Measurements from ENCODE around the gene SRSF9. TPM values are rescaled to one million over a fixed set of nuclear protein-coding genes. Genes with fewer than 3 reads are reported as not detected.

SRSF9 gene
- total and polyA plus RNA-seq, 8 donors = 41.1 to 218 (median 102) TPM

DNA sequence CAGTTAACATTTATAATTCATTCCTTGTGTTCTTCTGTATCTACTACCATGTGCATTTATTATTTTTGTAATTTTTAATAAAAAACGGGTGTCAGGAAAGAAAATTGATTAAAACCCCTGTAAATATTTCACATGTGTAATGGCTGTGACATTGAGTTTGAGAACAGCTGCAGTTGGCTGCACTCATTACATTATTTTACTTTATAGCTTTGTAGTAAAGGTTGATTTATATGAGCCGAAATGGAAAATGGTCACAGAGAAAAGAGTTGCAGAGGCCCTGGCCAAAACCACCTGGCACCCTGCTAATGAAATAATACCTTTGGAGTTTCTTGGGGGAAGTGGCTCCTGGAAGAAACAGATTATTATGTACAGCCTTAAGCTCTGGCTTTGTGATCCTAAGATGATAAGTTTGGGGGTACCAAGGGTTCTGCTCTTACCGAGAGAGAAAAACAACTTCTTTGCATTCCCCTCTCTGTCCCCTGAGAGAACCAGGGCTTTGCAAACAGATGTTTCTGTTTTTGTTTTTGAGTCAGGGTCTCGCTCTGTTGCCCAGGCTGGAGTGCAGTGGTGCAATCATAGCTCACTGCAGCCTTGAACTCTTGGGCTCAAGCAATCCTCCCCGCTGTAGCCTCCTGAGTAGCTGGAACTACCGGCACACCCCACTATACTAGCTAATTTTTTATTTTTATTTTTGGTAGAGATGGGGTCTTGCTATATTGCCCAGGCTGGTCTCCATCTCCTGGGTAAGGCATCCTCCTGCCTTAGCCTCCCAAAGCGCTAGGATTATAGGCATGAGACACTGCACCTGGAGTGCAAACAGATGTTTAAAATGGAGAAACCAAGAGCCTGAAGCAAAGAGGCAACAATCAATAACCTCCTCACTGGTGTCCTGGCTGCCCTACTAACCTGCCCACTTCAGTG is 16.7 kb upstream of the SRSF9 start:
- Histone ChIP-seq H3K27me3 (no peaks in the 10 kb centered on the region), H3K9me3 (no peaks in the 10 kb centered on the region), H3K36me3 (peaks cover 0 to 27% (median 17%) of the 10 kb centered on the region in 4 donors), H3K4me1 (no peaks in the 10 kb centered on the region), H3K4me3 (no peak overlapping the region), H3K27ac (no peak overlapping the region)
- WGBS, 5 donors = 88 to 94% (median 89%) methylated on average over 7 of the region's 7 CpGs
- no peak for TF ChIP-seq POLR2A (IDR thresholded peaks at IDR 0.05)
- no peak for TF ChIP-seq EP300 (IDR thresholded peaks at IDR 0.05)
- TF ChIP-seq, protein P1, sequence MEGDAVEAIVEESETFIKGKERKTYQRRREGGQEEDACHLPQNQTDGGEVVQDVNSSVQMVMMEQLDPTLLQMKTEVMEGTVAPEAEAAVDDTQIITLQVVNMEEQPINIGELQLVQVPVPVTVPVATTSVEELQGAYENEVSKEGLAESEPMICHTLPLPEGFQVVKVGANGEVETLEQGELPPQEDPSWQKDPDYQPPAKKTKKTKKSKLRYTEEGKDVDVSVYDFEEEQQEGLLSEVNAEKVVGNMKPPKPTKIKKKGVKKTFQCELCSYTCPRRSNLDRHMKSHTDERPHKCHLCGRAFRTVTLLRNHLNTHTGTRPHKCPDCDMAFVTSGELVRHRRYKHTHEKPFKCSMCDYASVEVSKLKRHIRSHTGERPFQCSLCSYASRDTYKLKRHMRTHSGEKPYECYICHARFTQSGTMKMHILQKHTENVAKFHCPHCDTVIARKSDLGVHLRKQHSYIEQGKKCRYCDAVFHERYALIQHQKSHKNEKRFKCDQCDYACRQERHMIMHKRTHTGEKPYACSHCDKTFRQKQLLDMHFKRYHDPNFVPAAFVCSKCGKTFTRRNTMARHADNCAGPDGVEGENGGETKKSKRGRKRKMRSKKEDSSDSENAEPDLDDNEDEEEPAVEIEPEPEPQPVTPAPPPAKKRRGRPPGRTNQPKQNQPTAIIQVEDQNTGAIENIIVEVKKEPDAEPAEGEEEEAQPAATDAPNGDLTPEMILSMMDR (IDR thresholded peaks at IDR 0.05) = no peak
- TF ChIP-seq POLR2AphosphoS5 (IDR thresholded peaks at IDR 0.05) = no peak
- no peak for DNase-seq
- intact Hi-C loops (cut with DNase I; ENCODE audit: low total_unique reads) = no loop called here

DNA sequence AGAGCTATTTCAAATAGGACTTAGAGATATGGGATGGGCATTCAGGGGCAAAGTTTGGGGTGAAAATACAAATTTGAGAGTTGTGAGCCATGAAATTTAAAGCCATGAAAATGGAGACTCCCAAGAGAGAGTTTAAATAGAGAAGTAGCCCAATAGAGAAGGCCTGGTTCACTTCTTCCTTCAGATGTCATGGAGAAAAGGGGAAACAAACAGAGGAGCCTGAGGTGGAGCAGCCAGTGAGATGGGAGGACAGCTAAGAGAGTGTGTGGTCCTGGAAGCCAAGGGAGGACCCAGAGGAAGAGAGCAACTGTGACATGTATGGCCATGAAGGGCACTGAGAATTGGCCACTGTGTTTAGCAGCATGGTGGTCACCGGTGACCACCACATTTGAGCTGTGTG is 14.1 kb upstream of the SRSF9 start:
- Histone ChIP-seq H3K9me3 (no peaks in the 10 kb centered on the region), H3K36me3 (peaks cover 0 to 14% (median 6%) of the 10 kb centered on the region in 4 donors), H3K4me1 (no peaks in the 10 kb centered on the region), H3K27me3 (no peaks in the 10 kb centered on the region), H3K27ac (no peak overlapping the region), H3K4me3 (no peak overlapping the region)
- DNase-seq = no peak
- WGBS, 5 donors = 88 to 100% (median 98%) methylated on average over 1 of the region's 1 CpG
- intact Hi-C loops (cut with DNase I; ENCODE audit: low total_unique reads) = no loop called here
- TF ChIP-seq POLR2AphosphoS5 (IDR thresholded peaks at IDR 0.05) (no peak), POLR2A (IDR thresholded peaks at IDR 0.05) (no peak), EP300 (IDR thresholded peaks at IDR 0.05) (no peak)
- TF ChIP-seq, protein P1 (IDR thresholded peaks at IDR 0.05) = no peak

DNA sequence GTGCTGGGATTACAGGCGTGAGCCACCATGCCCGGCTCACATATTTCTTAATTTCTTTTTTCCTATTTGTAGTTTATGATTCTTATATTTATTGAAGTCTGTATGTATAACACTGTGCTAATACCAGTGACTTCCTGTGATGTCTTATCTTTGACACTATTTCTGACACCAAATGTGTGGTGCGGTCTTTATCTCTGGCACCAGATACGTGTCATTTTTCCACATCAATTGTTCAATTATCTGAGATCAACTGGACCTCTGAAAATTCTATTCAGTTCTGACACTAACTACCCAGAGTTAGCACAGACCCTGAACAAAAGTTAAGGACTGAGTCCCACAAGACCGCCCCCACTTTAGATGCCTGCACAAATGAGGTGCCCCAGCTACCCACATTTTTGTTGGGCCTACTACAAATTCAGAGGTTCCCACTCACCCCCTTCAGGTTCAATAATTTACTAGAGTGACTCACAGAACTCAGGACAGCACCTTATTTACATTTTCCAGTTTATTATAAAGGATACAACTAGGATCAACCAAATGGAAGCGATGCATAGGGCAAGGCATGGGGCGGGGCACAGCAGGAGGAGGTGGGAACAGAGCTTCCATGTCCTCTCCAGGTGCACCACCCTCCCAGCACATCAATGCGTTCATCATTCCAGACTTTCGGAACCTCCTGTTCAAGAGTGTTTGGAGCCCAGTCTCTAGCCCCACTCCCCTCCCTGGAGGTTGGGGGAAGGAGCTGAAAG is 11.6 kb upstream of the SRSF9 start:
- 90 to 94% (median 92%) methylated on average over 9 of the region's 9 CpGs for WGBS, 5 donors
- no peaks in the 10 kb centered on the region for H3K9me3 ChIP-seq

DNA sequence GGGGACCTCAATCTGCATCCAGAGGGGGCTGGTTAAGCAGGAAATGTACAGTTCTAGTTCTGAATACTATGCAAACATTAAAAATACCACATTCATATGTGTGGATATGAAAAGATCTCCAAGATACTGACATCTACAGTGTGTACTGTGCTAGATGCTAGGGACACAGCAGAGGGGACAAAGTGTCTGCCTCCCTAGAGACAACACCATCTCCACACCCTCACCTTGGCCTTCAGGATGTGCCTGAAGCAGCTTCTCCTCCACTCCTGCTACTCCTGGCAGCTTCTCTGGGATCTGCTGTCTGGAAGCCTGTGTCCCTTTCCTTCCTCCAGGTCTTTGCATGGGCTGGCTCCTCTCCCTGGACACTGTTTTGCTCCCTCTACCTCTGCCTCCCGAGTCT is 10.7 kb upstream of the SRSF9 start:
- Histone ChIP-seq H3K4me3 (no peak overlapping the region), H3K27ac (no peak overlapping the region), H3K4me1 (no peaks in the 10 kb centered on the region), H3K9me3 (no peaks in the 10 kb centered on the region), H3K27me3 (no peaks in the 10 kb centered on the region), H3K36me3 (peaks cover 0 to 14% (median 6%) of the 10 kb centered on the region in 4 donors)
- no peak for DNase-seq
- 63 to 77% (median 65%) methylated on average over 1 of the region's 1 CpG for WGBS, 5 donors
- no peak for TF ChIP-seq POLR2AphosphoS5 (IDR thresholded peaks at IDR 0.05)
- TF ChIP-seq, protein P1 (IDR thresholded peaks at IDR 0.05) = no peak
- no peak for TF ChIP-seq EP300 (IDR thresholded peaks at IDR 0.05)
- TF ChIP-seq POLR2A (IDR thresholded peaks at IDR 0.05) = no peak
- intact Hi-C loops (cut with DNase I; ENCODE audit: low total_unique reads) = no loop called here

More for the DNA sequence above, 11.6 kb upstream of the SRSF9 start:
- Histone ChIP-seq H3K4me3 (no peak overlapping the region), H3K27me3 (no peaks in the 10 kb centered on the region), H3K27ac (no peak overlapping the region), H3K4me1 (no peaks in the 10 kb centered on the region), H3K36me3 (peaks cover 0 to 14% (median 6%) of the 10 kb centered on the region in 4 donors)
- no peak for DNase-seq
- intact Hi-C loops (cut with DNase I; ENCODE audit: low total_unique reads) = no loop called here
- TF ChIP-seq POLR2AphosphoS5 (IDR thresholded peaks at IDR 0.05) = no peak
- TF ChIP-seq, protein P1 (IDR thresholded peaks at IDR 0.05) = no peak
- TF ChIP-seq POLR2A (IDR thresholded peaks at IDR 0.05) = no peak
- no peak for TF ChIP-seq EP300 (IDR thresholded peaks at IDR 0.05)
